HL-60 (cell line): ENCODE data around the gene TENM4.

Experiments used
- GABPA ChIP-seq: IDR thresholded peaks from 2 replicates; pipeline ENCODE4 v1.6.1; 2012; ENCODE audit warnings: low read depth
- POLR2AphosphoS5 ChIP-seq: IDR thresholded peaks from 2 replicates; pipeline ENCODE4 v1.6.1; 2012; ENCODE audit warnings: low read depth
- TF ChIP-seq, protein P1 (sequence below): IDR thresholded peaks from one replicate; pipeline ENCODE4 v1.5.1; 2011; ENCODE audit warnings: low read length, control low read depth, inconsistent platforms; ENCODE audit not compliant: insufficient read depth

DNA sequence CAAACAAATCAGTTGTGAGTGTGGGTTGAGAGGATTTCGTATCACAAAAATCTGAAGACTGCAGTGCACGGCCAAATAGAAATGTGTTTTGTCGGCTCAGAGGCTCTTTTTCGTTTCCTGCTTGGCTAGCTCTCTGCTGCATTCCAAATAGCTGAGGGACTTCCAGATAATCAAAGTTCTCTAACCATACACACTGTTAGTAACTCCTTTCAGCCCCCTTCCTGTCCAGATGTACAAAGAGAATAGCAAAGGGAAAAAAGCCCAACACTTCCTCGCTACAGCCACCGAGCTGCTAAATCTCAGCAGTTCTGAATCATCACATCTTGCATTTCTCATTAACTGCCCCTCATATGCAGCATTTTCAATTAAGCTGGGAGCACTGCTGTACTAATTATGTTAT, 203.1 kb downstream of the TENM4 start:
- TF ChIP-seq POLR2AphosphoS5 (no peak), GABPA (no peak)
- TF ChIP-seq, protein P1, sequence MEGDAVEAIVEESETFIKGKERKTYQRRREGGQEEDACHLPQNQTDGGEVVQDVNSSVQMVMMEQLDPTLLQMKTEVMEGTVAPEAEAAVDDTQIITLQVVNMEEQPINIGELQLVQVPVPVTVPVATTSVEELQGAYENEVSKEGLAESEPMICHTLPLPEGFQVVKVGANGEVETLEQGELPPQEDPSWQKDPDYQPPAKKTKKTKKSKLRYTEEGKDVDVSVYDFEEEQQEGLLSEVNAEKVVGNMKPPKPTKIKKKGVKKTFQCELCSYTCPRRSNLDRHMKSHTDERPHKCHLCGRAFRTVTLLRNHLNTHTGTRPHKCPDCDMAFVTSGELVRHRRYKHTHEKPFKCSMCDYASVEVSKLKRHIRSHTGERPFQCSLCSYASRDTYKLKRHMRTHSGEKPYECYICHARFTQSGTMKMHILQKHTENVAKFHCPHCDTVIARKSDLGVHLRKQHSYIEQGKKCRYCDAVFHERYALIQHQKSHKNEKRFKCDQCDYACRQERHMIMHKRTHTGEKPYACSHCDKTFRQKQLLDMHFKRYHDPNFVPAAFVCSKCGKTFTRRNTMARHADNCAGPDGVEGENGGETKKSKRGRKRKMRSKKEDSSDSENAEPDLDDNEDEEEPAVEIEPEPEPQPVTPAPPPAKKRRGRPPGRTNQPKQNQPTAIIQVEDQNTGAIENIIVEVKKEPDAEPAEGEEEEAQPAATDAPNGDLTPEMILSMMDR, result no peak
